Measurements from ENCODE around the gene RGS2.

- TF ChIP-seq CTCF (IDR thresholded peaks at IDR 0.05) (no peak), POLR2A (IDR thresholded peaks at IDR 0.05) (no peak)
Observed at GRCh38 chr1:192776998-192777397, 31.8 kb upstream of the RGS2 start.

Data from lower leg skin (tissue), 3 donors.